ENCODE results near the gene SLC38A10.

DNA sequence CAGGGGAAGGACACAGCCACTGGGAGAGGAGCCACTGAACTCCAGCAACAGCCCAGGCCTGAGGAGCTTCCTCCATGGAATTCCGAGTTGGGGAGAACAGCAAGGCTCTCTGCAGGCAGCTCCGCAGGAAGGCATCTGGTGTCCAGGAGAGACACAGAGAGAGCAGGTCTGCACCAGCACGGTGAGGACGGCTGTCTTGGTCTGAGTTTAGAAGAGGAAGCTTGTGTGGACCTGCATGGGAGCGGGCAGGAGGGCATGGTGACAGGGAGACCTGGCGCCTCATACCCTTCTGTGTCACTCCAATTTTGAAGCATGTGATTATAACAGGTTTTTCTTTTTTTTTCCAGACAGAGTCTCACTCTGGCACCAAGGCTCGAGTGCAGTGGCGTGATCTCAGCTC, 6.4 kb downstream of the SLC38A10 start:
- TF ChIP-seq, protein P1, sequence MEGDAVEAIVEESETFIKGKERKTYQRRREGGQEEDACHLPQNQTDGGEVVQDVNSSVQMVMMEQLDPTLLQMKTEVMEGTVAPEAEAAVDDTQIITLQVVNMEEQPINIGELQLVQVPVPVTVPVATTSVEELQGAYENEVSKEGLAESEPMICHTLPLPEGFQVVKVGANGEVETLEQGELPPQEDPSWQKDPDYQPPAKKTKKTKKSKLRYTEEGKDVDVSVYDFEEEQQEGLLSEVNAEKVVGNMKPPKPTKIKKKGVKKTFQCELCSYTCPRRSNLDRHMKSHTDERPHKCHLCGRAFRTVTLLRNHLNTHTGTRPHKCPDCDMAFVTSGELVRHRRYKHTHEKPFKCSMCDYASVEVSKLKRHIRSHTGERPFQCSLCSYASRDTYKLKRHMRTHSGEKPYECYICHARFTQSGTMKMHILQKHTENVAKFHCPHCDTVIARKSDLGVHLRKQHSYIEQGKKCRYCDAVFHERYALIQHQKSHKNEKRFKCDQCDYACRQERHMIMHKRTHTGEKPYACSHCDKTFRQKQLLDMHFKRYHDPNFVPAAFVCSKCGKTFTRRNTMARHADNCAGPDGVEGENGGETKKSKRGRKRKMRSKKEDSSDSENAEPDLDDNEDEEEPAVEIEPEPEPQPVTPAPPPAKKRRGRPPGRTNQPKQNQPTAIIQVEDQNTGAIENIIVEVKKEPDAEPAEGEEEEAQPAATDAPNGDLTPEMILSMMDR (IDR thresholded peaks at IDR 0.05; ENCODE audit: poor library complexity, severe bottlenecking) = no peak
- no peak for TF ChIP-seq POLR2AphosphoS5 (IDR thresholded peaks at IDR 0.05)
- TF ChIP-seq, protein P2, sequence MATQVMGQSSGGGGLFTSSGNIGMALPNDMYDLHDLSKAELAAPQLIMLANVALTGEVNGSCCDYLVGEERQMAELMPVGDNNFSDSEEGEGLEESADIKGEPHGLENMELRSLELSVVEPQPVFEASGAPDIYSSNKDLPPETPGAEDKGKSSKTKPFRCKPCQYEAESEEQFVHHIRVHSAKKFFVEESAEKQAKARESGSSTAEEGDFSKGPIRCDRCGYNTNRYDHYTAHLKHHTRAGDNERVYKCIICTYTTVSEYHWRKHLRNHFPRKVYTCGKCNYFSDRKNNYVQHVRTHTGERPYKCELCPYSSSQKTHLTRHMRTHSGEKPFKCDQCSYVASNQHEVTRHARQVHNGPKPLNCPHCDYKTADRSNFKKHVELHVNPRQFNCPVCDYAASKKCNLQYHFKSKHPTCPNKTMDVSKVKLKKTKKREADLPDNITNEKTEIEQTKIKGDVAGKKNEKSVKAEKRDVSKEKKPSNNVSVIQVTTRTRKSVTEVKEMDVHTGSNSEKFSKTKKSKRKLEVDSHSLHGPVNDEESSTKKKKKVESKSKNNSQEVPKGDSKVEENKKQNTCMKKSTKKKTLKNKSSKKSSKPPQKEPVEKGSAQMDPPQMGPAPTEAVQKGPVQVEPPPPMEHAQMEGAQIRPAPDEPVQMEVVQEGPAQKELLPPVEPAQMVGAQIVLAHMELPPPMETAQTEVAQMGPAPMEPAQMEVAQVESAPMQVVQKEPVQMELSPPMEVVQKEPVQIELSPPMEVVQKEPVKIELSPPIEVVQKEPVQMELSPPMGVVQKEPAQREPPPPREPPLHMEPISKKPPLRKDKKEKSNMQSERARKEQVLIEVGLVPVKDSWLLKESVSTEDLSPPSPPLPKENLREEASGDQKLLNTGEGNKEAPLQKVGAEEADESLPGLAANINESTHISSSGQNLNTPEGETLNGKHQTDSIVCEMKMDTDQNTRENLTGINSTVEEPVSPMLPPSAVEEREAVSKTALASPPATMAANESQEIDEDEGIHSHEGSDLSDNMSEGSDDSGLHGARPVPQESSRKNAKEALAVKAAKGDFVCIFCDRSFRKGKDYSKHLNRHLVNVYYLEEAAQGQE (IDR thresholded peaks at IDR 0.05; ENCODE audit: borderline replicate concordance) = no peak
- TF ChIP-seq EZH2 (IDR thresholded peaks at IDR 0.05; ENCODE audit: borderline replicate concordance, insufficient read depth, low read length, poor library complexity, severe bottlenecking) = no peak
